Measurements from ENCODE around the gene CLDN3. TPM values are rescaled to one million over a fixed set of nuclear protein-coding genes. Genes with fewer than 3 reads are reported as not detected.
A peak's percentile ranks its signal among the peaks of the same experiment; 100 is the strongest.

CLDN3 gene
- total RNA-seq, 1 experiment from 2014 or later, result not detected

GRCh38 chr7:73770860-73771670 is 995 bp upstream of the CLDN3 start:
- DNase-seq (ENCODE audit: low spot score), result no peak

- no peak for DNase-seq (ENCODE audit: low spot score)
Measured at GRCh38 chr7:73769481-73770001, 529 bp downstream of the CLDN3 start.

GRCh38 chr7:73768641-73769480 is 1.2 kb downstream of the CLDN3 start:
- no peak for DNase-seq (ENCODE audit: low spot score)

GRCh38 chr7:73766556-73767229 is 3.4 kb downstream of the CLDN3 start:
- no peak for DNase-seq (ENCODE audit: low spot score)

GRCh38 chr7:73762659-73762999 is 7.4 kb downstream of the CLDN3 start:
- DNase-seq (ENCODE audit: low spot score), result no peak

- no peak for DNase-seq (ENCODE audit: low spot score)
Measured at GRCh38 chr7:73761854-73762658, 8.0 kb downstream of the CLDN3 start.

GRCh38 chr7:73758581-73759138 is 11.4 kb downstream of the CLDN3 start:
- DNase-seq (ENCODE audit: low spot score), result no peak

- no peak for DNase-seq (ENCODE audit: low spot score)
Measured at GRCh38 chr7:73749931-73750776, 19.9 kb downstream of the CLDN3 start.

- DNase-seq (ENCODE audit: low spot score), result no peak
Measured at GRCh38 chr7:73746378-73746777, 23.7 kb downstream of the CLDN3 start.

- peak; percentile 56 for DNase-seq (ENCODE audit: low spot score)
Measured at GRCh38 chr7:73742753-73743641, 27.1 kb downstream of the CLDN3 start.

GRCh38 chr7:73742338-73742752 is 27.7 kb downstream of the CLDN3 start:
- DNase-seq (ENCODE audit: low spot score), result no peak

GRCh38 chr7:73741600-73741999 is 28.5 kb downstream of the CLDN3 start:
- DNase-seq (ENCODE audit: low spot score), result no peak

- no peak for DNase-seq (ENCODE audit: low spot score)
Measured at GRCh38 chr7:73740771-73741170, 29.3 kb downstream of the CLDN3 start.

- DNase-seq (ENCODE audit: low spot score), result no peak
Measured at GRCh38 chr7:73740212-73740611, 29.9 kb downstream of the CLDN3 start.

- DNase-seq (ENCODE audit: low spot score), result no peak
Measured at GRCh38 chr7:73739387-73739767, 30.7 kb downstream of the CLDN3 start.

GRCh38 chr7:73738612-73739386 is 31.3 kb downstream of the CLDN3 start, which contains the start of gene ABHD11:
TSS of gene ABHD11 (minus strand) at chr7:73738802. CDS start at chr7:73738770, 32 bp downstream.
- peak; percentile 93 for DNase-seq (ENCODE audit: low spot score)

GRCh38 chr7:73738220-73738611 is 31.9 kb downstream of the CLDN3 start:
- DNase-seq (ENCODE audit: low spot score), result peak; percentile 55

Measured in A172 (cell line).